ENCODE measurements around the gene RASSF5. TPM values are rescaled to one million over a fixed set of nuclear protein-coding genes. Genes with fewer than 3 reads are reported as not detected.

The RASSF5 gene
- polyA plus RNA-seq, 1 donor (not counting 4 experiments of a cell fraction or from before 2014, with no cell fraction given) = 2.4 TPM

GRCh38 chr1:206578978-206579374 lies 71.6 kb downstream of the RASSF5 start:
- Histone ChIP-seq H3K27me3 (ENCODE audit: control insufficient read depth, extremely low read depth, insufficient read depth, low read length) (no peaks in the 10 kb centered on the region), H3K9me3 (ENCODE audit: control insufficient read depth, low read depth, low read length) (no peaks in the 10 kb centered on the region), H4K20me1 (ENCODE audit: control insufficient read depth, extremely low read depth, insufficient read depth, low read length) (no peaks in the 10 kb centered on the region), H3K4me1 (ENCODE audit: control insufficient read depth, extremely low read depth, insufficient read depth, low read length) (no peaks in the 10 kb centered on the region), H3K4me2 (ENCODE audit: control insufficient read depth, extremely low read depth, insufficient read depth, low read depth, low read length) (no peak overlapping the region), H2AFZ (ENCODE audit: control insufficient read depth, low read length) (no peak overlapping the region), H3K36me3 (ENCODE audit: control insufficient read depth in 2 of 2, extremely low read depth in 1 of 2, insufficient read depth in 2 of 2, low read length in 2 of 2) (no peaks in the 10 kb centered on the region), H3K79me2 (ENCODE audit: control insufficient read depth, insufficient read depth, low read length) (no peaks in the 10 kb centered on the region), H3K9me1 (ENCODE audit: control insufficient read depth, extremely low read depth, insufficient read depth, low read length) (no peaks in the 10 kb centered on the region), H3K9ac (ENCODE audit: control insufficient read depth, extremely low read depth, insufficient read depth, low read length) (no peak overlapping the region), H3K27ac (ENCODE audit: control insufficient read depth, insufficient read depth, low read length) (no peak overlapping the region), H3K4me3 (ENCODE audit: control insufficient read depth in 2 of 3, extremely low read depth in 1 of 3, insufficient read depth in 2 of 3, low read depth in 1 of 3, low read length in 3 of 3) (no peak overlapping the region)
- DNase-seq (ENCODE audit: low read depth, low spot score) = no peak
- dilution Hi-C loops (cut with MboI; ENCODE audit: extremely low pct_ligation_motif_present, low sequenced_read_pairs) = no loop called here
- TF ChIP-seq, protein P1, sequence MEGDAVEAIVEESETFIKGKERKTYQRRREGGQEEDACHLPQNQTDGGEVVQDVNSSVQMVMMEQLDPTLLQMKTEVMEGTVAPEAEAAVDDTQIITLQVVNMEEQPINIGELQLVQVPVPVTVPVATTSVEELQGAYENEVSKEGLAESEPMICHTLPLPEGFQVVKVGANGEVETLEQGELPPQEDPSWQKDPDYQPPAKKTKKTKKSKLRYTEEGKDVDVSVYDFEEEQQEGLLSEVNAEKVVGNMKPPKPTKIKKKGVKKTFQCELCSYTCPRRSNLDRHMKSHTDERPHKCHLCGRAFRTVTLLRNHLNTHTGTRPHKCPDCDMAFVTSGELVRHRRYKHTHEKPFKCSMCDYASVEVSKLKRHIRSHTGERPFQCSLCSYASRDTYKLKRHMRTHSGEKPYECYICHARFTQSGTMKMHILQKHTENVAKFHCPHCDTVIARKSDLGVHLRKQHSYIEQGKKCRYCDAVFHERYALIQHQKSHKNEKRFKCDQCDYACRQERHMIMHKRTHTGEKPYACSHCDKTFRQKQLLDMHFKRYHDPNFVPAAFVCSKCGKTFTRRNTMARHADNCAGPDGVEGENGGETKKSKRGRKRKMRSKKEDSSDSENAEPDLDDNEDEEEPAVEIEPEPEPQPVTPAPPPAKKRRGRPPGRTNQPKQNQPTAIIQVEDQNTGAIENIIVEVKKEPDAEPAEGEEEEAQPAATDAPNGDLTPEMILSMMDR (optimal IDR thresholded peaks at IDR 0.05 in 1 of 3, IDR thresholded peaks at IDR 0.05 in 1 of 3, conservative IDR thresholded peaks at IDR 0.05 in 1 of 3; ENCODE audit: extremely low read depth in 1 of 3, insufficient read depth in 2 of 3, low read length in 3 of 3) = no peak
- TF ChIP-seq EZH2 (IDR thresholded peaks at IDR 0.05; ENCODE audit: low read length) = no peak
- FAIRE-seq = no peak

DNA sequence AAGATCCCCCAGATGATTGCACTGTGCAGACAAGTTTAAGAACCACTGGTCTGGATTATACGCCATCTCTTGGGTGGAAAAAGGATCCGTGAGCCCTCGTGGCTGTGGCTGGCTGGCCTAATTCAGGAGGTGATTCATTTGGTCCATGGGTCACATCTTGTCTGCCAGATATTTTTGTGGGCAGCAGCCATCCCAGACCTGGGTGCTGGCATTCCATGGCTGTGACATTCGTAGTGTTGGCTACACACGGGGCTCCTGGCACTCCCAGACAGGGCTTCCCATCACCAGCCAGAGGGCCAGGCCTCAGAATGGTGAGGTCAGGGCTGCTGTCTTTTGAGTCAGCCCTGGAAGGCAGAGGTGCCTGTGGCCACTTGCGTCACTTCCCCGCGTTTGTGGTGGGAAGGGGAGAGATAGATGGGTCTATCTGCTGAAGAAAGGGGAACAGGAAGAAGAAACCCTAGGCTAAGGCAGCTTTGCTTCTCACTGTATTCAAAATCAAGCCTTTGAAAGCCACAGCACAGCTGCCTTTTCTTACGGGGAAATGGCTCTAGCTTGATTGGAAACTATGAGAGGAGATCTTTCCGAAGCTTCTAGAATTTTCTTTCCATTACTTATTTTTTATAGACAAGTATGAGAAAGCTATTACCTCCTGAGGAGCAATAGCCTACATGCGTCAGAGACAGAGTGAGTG lies 72.6 kb downstream of the RASSF5 start:
- FAIRE-seq = no peak

More for the DNA sequence above, 72.6 kb downstream of the RASSF5 start:
- H3K4me1 ChIP-seq (ENCODE audit: control insufficient read depth, extremely low read depth, insufficient read depth, low read length) = peaks cover 3% of the 10 kb centered on the region
- H3K9ac ChIP-seq (ENCODE audit: control insufficient read depth, extremely low read depth, insufficient read depth, low read length) = no peak overlapping the region
- no peaks in the 10 kb centered on the region for H4K20me1 ChIP-seq (ENCODE audit: control insufficient read depth, extremely low read depth, insufficient read depth, low read length)
- H3K9me3 ChIP-seq (ENCODE audit: control insufficient read depth, low read depth, low read length) = no peaks in the 10 kb centered on the region
- H3K4me2 ChIP-seq (ENCODE audit: control insufficient read depth, extremely low read depth, insufficient read depth, low read depth, low read length) = no peak overlapping the region
- H3K79me2 ChIP-seq (ENCODE audit: control insufficient read depth, insufficient read depth, low read length) = no peaks in the 10 kb centered on the region
- DNase-seq (ENCODE audit: low read depth, low spot score) = no peak
- TF ChIP-seq, protein P1 (optimal IDR thresholded peaks at IDR 0.05 in 1 of 3, IDR thresholded peaks at IDR 0.05 in 1 of 3, conservative IDR thresholded peaks at IDR 0.05 in 1 of 3; ENCODE audit: extremely low read depth in 1 of 3, insufficient read depth in 2 of 3, low read length in 3 of 3) = no peak
- TF ChIP-seq EZH2 (IDR thresholded peaks at IDR 0.05; ENCODE audit: low read length) = no peak
- dilution Hi-C loops (cut with MboI; ENCODE audit: extremely low pct_ligation_motif_present, low sequenced_read_pairs) = no loop called here
- no peak overlapping the region for H3K27ac ChIP-seq (ENCODE audit: control insufficient read depth, insufficient read depth, low read length)
- no peaks in the 10 kb centered on the region for H3K9me1 ChIP-seq (ENCODE audit: control insufficient read depth, extremely low read depth, insufficient read depth, low read length)
- H3K27me3 ChIP-seq (ENCODE audit: control insufficient read depth, extremely low read depth, insufficient read depth, low read length) = no peaks in the 10 kb centered on the region
- no peaks in the 10 kb centered on the region for H3K36me3 ChIP-seq (ENCODE audit: control insufficient read depth in 2 of 2, extremely low read depth in 1 of 2, insufficient read depth in 2 of 2, low read length in 2 of 2)
- H2AFZ ChIP-seq (ENCODE audit: control insufficient read depth, low read length) = no peak overlapping the region
- H3K4me3 ChIP-seq (ENCODE audit: control insufficient read depth in 2 of 3, extremely low read depth in 1 of 3, insufficient read depth in 2 of 3, low read depth in 1 of 3, low read length in 3 of 3) = no peak overlapping the region

Data from keratinocyte (primary cell).